GM12878 (cell line): ENCODE data around the gene DNAH9. TPM values are rescaled to one million over a fixed set of nuclear protein-coding genes. Genes with fewer than 3 reads are reported as not detected.

Experiments
- ATAC-seq: fragments of 200-7000 bp; cut with Tn5 transposase; 3 replicates; pipeline ENCODE4 v1.9.1; 2020; ENCODE audit warnings: mild to moderate bottlenecking, moderate library complexity
- BruUV-seq: library from RNA; stranded (reverse); fragments of 400-500 nt; replicated peaks from 2 replicates; lab custom pipeline; 2021; lab: Mats Ljungman, UMichigan
- CTCF ChIA-PET: fragments of 300-600 bp; sonication (Branson Sonifier 250); formaldehyde crosslinking; extraction: SDS; loops from one replicate; lab custom pipeline; 2021; ENCODE audit warnings: inconsistent platforms; lab: Yijun Ruan, JAX
- POLR2A ChIA-PET: fragments of 350-600 bp; formaldehyde crosslinking; extraction: SDS; loops from one replicate; lab custom pipeline; 2021; ENCODE audit warnings: inconsistent platforms; lab: Charles Lee
- RAD21 ChIA-PET: fragments of 300-600 bp; sonication (Branson Sonifier 250); formaldehyde crosslinking; loops from one replicate; lab custom pipeline; 2023; ENCODE audit warnings: antibody characterized with exemption; ENCODE audit not compliant: unreplicated experiment; lab: Charles Lee
- SMC1A ChIA-PET: fragments of 300-600 bp; sonication (Branson Sonifier 250); formaldehyde crosslinking; loops from one replicate; lab custom pipeline; 2023; ENCODE audit not compliant: unreplicated experiment, uncharacterized antibody; lab: Charles Lee
- DNase-seq: peaks from one replicate; pipeline ENCODE4 v3.0.0-alpha.2; 2011; ENCODE audit warnings: low read depth, low spot score
- FAIRE-seq: peaks from 3 replicates; lab custom pipeline; 2011; peaks lifted over from hg19 to GRCh38; lab: Jason Lieb, UNC
- H2AFZ ChIP-seq: 2 replicates; pipeline ENCODE4 v1.6.0; 2011; ENCODE audit warnings: low read depth, low read length, control low read depth; ENCODE audit not compliant: control insufficient read depth
- H3K27ac ChIP-seq: 2 replicates; pipeline ENCODE4 v1.5.1; 2011; ENCODE audit warnings: control low read depth; ENCODE audit not compliant: control insufficient read depth, insufficient read depth
- H3K27me3 ChIP-seq, 2 experiments: replicated peaks in 1 of 2; 2 replicates each; pipeline versions ENCODE4 v1.6.0 to v1.6.1; 2011; ENCODE audit warnings: low read length in 1 of 2; ENCODE audit not compliant: control insufficient read depth in 2 of 2, insufficient read depth in 2 of 2
- H3K36me3 ChIP-seq, 2 experiments: 2 replicates each; pipeline ENCODE4 v1.5.1; 2011; ENCODE audit warnings: low read length in 1 of 2; ENCODE audit not compliant: control insufficient read depth in 2 of 2, insufficient read depth in 2 of 2
- H3K4me1 ChIP-seq: 2 replicates; pipeline ENCODE4 v1.6.1; 2011; ENCODE audit warnings: mild to moderate bottlenecking, low read length, moderate library complexity, mixed read lengths; ENCODE audit not compliant: control insufficient read depth, insufficient read depth
- H3K4me2 ChIP-seq: 2 replicates; pipeline ENCODE4 v1.6.0; 2011; ENCODE audit warnings: control low read depth; ENCODE audit not compliant: control insufficient read depth, insufficient read depth
- H3K4me3 ChIP-seq: fragments of 200-600 bp; sonication (generic); 2 replicates; pipeline ENCODE4 v1.5.1; 2016
- H3K79me2 ChIP-seq: 2 replicates; pipeline ENCODE4 v1.6.0; 2011; ENCODE audit warnings: low read length; ENCODE audit not compliant: control insufficient read depth, insufficient read depth
- H3K9ac ChIP-seq: 2 replicates; pipeline ENCODE4 v1.8.0; 2011; ENCODE audit warnings: low read length, control low read depth, mixed read lengths; ENCODE audit not compliant: control insufficient read depth, insufficient read depth
- H3K9me3 ChIP-seq: replicated peaks from 3 replicates; pipeline ENCODE4 v1.5.1; 2011; ENCODE audit warnings: mild to moderate bottlenecking, low read length; ENCODE audit not compliant: control insufficient read depth, insufficient read depth
- H4K20me1 ChIP-seq: 2 replicates; pipeline ENCODE4 v1.6.0; 2011; ENCODE audit not compliant: control insufficient read depth, insufficient read depth
- GABPA ChIP-seq: IDR thresholded peaks from 2 replicates; pipeline ENCODE4 v1.6.1; 2014; ENCODE audit warnings: antibody characterized with exemption, low read depth, mild to moderate bottlenecking, inconsistent platforms
- GATAD2B ChIP-seq: fragments of 450-650 bp; conservative IDR thresholded peaks from 2 replicates; pipeline ENCODE4 v1.6.1; 2017; ENCODE audit warnings: low read depth, mild to moderate bottlenecking, moderate library complexity
- MEF2B ChIP-seq: fragments of 450-650 bp; IDR thresholded peaks from 2 replicates; pipeline ENCODE4 v1.6.1; 2018; ENCODE audit warnings: mild to moderate bottlenecking, moderate library complexity; ENCODE audit not compliant: partially characterized antibody, poor library complexity, severe bottlenecking
- WRNIP1 ChIP-seq: IDR thresholded peaks from 2 replicates; pipeline ENCODE4 v1.6.1; 2011; ENCODE audit warnings: low read depth, low read length, improper control_type of control experiment, borderline replicate concordance
- ZBED1 ChIP-seq: IDR thresholded peaks from 2 replicates; pipeline ENCODE4 v1.6.1; 2016; ENCODE audit warnings: borderline replicate concordance
- WGBS: methylation state at CpG from one replicate; pipeline ENCODE4 v1.1.6; 2016; ENCODE audit warnings: low lambda C conversion rate; ENCODE audit not compliant: insufficient replicate concordance, insufficient coverage; ENCODE audit errors: missing lambda C conversion rate; 5-methylcytosine and 5-hydroxymethylcytosine counted together
- in situ Hi-C: fragments of 300-500 bp; cut with MboI; formaldehyde crosslinking; loops from 9 replicates; pipeline ENCODE4 v1.14.3; 2018; ENCODE audit warnings: mixed read lengths
- intact Hi-C: fragments of 100-400 bp; cut with micrococcal nuclease; formaldehyde crosslinking; loops from one replicate; pipeline ENCODE4 v1.14.2; 2022; ENCODE audit not compliant: unreplicated experiment
- polyA plus RNA-seq, 11 experiments: library from polyadenylated mRNA; depleted of rRNA in 4 of 11; unstranded in 6 of 11; stranded (reverse) in 5 of 11; fragments of >200 nt; fragmentation: Nextera tagmentation in 4 of 11; fragmentation: Illumina TruSeq in 1 of 11; extraction: Ambion mirVana in 4 of 11; extraction: Trizol in 1 of 11; gene quantifications; 1 replicate in 1 of 11; 2 replicates in 10 of 11; pipeline versions ENCODE4 v1.2.1 to v1.2.3, GENCODE V29; 2011 to 2016; ENCODE audit warnings: inconsistent platforms in 2 of 11, missing spikeins in 2 of 11, low read depth in 1 of 11
- total RNA-seq, 4 experiments: library from RNA; depleted of rRNA in 3 of 4; stranded (reverse); fragments of >200 nt in 3 of 4; fragmentation: Illumina TruSeq in 1 of 4; extraction: Trizol in 1 of 4; gene quantifications; 2 replicates each; pipeline versions ENCODE4 v1.2.1 to v1.2.3, GENCODE V29; 2013 to 2021
- TF ChIP-seq, protein P1 (sequence below): IDR thresholded peaks from 2 replicates; pipeline ENCODE4 v1.6.1; 2011; ENCODE audit warnings: low read depth, mild to moderate bottlenecking, low read length, moderate library complexity, borderline replicate concordance; ENCODE audit errors: extremely low read depth

The DNAH9 gene
- total and polyA plus RNA-seq, 10 of the 15 experiments (the other 5 are each of a cell fraction or from before 2014, with no cell fraction given) = 0.10 to 0.40 (median 0.19) TPM; not detected in 7

DNA sequence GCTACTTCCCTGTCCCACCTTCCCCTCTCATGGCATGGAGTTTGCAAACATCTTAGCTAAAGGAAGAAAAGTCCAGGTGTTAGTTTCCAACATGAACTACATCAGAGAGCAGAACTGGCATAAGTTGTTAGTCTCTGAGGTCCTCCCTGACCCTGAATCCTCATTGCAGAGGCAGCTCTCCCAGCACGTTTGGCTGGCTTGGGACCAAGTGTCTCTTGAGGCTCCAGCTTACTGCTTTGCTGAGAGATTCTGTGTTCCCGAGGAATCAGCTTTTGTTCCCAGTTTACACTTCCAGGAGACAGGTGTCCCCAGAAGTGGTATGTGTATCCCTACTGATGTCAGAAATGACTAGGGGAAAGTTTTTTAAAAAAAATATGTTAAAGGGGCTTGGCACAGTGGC is 14.7 kb downstream of the DNAH9 start:
- in situ Hi-C loops = no loop called here
- TF ChIP-seq GABPA (no peak), MEF2B (no peak), ZBED1 (no peak), WRNIP1 (no peak), GATAD2B (no peak)
- TF ChIP-seq, protein P1, sequence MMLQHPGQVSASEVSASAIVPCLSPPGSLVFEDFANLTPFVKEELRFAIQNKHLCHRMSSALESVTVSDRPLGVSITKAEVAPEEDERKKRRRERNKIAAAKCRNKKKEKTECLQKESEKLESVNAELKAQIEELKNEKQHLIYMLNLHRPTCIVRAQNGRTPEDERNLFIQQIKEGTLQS = no peak
- TF ChIP-seq, all 136 proteins: peak for 0
- H3K4me2 ChIP-seq = no peak overlapping the region
- no peak for ATAC-seq
- H3K36me3 ChIP-seq = no peaks in the 10 kb centered on the region
- H3K4me3 ChIP-seq = no peak overlapping the region
- ChIA-PET SMC1A (interaction anchor here (0.5 kb wide), 1 partner anchor 22 kb away, joined by 4 read pairs; no protein-coding TSS in a partner anchor), CTCF (interaction anchor here (1.7 kb wide), 1 partner anchor 31 kb away, joined by 4 read pairs; no protein-coding TSS in a partner anchor), RAD21 (interaction anchor here (0.7 kb wide), 1 partner anchor 998 kb away, joined by 3 read pairs; no protein-coding TSS in a partner anchor), POLR2A (no interaction called here)
- 40% methylated on average over 1 of the region's 2 CpGs for WGBS
- intact Hi-C loops = no loop called here
- no peaks in the 10 kb centered on the region for H3K79me2 ChIP-seq
- no peak for FAIRE-seq
- H3K27ac ChIP-seq = no peak overlapping the region
- BruUV-seq = no TSS peak
- H3K9me3 ChIP-seq = no peaks in the 10 kb centered on the region; the same call in 2 of the 3 replicates
- H2AFZ ChIP-seq = no peak overlapping the region
- H4K20me1 ChIP-seq = no peaks in the 10 kb centered on the region
- H3K9ac ChIP-seq = no peak overlapping the region
- no peaks in the 10 kb centered on the region for H3K27me3 ChIP-seq
- no peaks in the 10 kb centered on the region for H3K4me1 ChIP-seq
- no peak for DNase-seq
